ENCODE measurements around the gene MAMDC2. TPM values are rescaled to one million over a fixed set of nuclear protein-coding genes. Genes with fewer than 3 reads are reported as not detected.

MAMDC2 gene
- total RNA-seq, 1 donor from 2014 or later = 16.0 TPM

GRCh38 chr9:70256123-70256551, 212.5 kb downstream of the MAMDC2 start:
- DNase-seq (ENCODE audit: extremely low read depth, low read depth, low spot score) = no peak

- DNase-seq (ENCODE audit: extremely low read depth, low read depth, low spot score) = no peak
Observed at GRCh38 chr9:70257502-70257901, 213.9 kb downstream of the MAMDC2 start.

GRCh38 chr9:70257991-70258691, 214.5 kb downstream of the MAMDC2 start:
- peak; percentile 10 for DNase-seq (ENCODE audit: extremely low read depth, low read depth, low spot score)

DNA sequence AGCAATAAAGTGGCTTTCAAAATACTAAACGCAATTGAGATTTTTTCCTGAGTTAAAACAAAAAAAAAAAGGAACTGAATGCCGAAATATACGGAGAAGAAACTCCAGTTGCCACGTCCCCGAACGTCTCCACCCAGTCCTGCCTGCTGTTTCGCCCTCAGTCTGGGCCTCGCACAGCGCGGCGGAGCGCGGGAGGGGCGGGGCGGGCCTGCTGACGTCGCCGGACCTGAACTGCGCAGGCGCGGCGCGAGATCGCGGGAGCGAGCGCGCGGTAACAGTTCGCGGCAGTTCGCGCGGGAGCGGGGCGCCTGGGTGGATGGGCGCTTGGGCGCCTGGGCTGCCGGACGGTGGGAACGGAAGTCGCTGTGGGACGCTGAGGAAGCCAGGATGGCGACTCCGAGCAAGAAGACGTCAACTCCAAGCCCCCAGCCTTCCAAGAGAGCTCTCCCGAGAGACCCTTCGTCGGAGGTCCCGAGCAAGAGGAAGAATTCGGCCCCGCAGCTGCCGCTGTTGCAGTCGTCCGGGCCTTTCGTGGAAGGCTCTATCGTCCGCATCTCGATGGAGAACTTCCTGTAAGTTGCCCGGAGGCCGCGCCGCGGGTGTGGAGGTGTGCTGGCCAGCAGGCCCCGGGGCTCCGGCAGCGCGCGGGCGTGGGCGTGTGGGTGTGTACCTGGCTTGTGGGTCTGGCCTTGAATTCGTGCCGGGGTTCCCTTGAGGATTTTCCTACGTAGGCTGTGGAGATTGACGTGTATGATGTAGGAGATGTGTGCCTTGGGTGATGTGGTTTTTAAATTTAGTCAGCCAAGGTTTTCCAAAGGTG, 215.3 kb downstream of the MAMDC2 start, which contains the start of gene SMC5:
Gene SMC5 (plus strand): TSS at position 287 of the 820 bp plus-strand sequence. CDS start 101 bp downstream, at position 388.
- DNase-seq (ENCODE audit: extremely low read depth, low read depth, low spot score) = peak; percentile 45

DNA sequence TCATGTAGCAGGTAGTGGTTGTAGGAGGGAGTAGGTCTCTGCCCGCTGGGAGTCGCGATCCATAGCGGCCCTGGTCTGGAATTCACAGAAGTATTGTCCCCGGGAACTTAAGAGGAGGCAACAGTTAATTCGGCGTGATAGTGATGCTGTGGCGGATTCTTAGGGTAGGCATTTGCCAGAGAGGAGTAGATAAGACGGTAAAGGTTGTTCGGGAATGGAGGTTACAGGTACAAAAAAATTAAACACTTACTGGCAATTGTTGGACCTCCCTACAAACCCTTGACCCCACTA, 215.8 kb downstream of the MAMDC2 start:
- DNase-seq (ENCODE audit: extremely low read depth, low read depth, low spot score) = no peak

DNA sequence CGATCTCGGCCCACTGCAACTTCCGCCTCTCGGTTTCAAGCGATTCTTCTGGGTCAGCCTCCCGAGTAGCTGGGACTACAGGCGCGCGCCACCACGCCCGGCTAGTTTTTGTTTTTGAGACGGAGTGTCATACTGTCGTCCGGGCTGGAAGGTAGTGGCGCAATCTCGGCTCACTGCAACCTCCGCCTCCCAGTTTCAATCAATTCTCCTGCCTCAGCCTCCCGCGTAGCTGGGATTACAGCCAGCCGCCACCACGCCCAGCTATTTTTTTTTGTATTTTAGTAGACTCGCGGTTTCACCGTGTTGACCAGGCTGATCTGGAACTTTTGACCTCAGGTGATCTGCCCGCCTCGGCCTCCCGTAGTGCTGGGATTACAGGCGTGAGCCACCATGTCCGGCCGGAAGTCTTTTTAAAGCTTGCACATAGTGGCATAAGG, 216.4 kb downstream of the MAMDC2 start:
- no peak for DNase-seq (ENCODE audit: extremely low read depth, low read depth, low spot score)

DNA sequence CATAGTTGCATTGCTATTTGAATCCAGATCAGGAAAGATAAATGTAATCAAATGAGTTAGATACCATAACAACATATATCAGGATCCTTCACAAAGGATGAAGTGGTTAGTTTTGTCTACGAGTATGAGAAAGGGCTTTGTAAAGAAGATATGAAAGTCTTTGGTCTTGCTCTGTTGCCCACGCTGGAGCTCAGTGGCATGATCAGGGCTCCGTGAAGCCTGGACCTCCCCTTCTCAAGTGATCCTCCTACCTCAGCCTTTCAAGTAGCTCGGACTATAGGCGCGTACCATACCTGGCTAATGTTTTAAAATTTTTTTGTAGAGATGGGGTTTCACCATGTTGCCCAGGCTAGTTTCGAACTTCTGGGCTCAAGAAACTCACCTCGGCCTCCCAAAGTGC, 217.0 kb downstream of the MAMDC2 start:
- no peak for DNase-seq (ENCODE audit: extremely low read depth, low read depth, low spot score)

DNA sequence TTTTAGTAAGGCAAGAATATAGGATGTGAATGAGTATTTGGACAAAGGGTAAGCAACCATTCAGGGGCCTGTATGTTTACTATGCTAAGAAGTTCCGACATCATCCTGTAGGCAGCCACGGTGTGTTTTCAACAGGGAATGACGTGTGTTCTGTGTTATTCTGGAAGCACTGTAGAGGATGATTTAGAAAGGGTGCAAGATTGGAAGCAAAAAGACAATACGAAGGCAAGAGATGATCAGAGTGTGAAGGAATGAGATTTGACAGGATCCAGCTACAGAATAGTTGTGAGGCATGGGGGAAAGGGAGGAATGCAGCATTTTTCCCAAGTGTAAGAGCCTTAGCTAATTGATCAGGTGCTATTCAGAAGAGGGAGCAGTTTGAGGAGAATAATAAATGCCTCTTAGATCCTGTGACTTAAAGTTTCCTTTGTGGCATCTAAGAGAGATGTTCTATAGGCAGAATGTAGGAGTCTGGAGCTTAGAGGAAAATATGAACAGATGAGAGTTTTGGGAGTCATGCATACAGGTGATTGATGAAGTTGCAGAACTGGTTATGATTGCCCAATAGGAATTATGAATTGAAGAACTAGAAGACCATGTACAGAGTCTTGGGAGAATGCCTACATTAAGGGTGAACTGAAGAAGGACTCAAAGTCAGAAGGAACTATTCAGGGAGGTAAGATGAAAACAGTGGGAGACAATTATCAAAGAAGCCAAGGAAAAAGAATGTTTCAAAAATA, 217.7 kb downstream of the MAMDC2 start:
- DNase-seq (ENCODE audit: extremely low read depth, low read depth, low spot score) = no peak

DNA sequence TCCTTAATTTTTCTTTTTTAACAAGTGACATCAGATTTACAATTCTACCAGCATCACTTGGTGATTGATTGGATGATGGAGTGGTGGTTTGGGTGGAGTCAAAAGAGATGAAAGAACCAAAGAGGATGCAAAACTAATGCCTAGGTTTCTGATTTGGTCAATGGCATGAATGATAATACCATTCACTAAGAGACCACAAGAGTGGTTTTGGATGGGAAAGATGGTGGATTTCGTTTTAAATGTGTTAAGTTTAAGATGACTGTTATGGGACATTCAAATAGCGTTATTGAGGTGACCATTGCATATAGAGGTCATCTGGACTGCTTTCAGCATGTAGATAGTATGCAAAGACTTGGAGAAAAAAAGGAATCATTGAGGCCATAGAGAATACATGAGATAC, 218.7 kb downstream of the MAMDC2 start:
- no peak for DNase-seq (ENCODE audit: extremely low read depth, low read depth, low spot score)

DNA sequence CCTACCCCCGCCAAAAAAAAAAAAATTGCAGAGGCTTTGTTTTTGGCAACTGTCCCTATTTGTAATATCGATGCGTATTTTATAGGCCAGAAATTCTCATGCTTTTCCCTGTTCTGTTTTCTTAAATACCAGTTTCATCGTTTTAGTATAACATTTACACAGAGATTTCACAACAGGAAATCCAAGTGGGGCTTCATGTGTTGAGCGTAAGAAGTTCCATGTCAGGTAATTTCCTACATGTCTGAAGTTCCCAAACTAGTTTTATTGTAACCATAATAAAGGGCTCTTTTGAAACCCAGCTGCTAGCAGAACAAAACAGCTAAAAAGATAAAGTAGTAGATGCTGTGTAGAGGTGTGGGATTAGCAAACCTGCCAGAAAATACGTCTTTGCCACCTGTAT, 219.3 kb downstream of the MAMDC2 start:
- DNase-seq (ENCODE audit: extremely low read depth, low read depth, low spot score) = no peak

- DNase-seq (ENCODE audit: extremely low read depth, low read depth, low spot score) = no peak
Observed at GRCh38 chr9:70263421-70263820, 219.8 kb downstream of the MAMDC2 start.

Other genes with a start within 250 kb of the MAMDC2 start
- not detected in 2 replicates for gene CFAP95, start 223.0 kb upstream of the MAMDC2 start, total RNA-seq
- gene SMC5, start 215.1 kb downstream of the MAMDC2 start, total RNA-seq = 11.9 and 23.6 TPM in 2 replicates